GM18868 (cell line): ENCODE data around the gene METRNL.

Experiments
- ATAC-seq: cut with Tn5 transposase; IDR thresholded peaks from one replicate; pipeline ENCODE4 v1.9.1; 2021; ENCODE audit warnings: mild to moderate bottlenecking, moderate library complexity; ENCODE audit not compliant: unreplicated experiment

Gene METRNL

DNA sequence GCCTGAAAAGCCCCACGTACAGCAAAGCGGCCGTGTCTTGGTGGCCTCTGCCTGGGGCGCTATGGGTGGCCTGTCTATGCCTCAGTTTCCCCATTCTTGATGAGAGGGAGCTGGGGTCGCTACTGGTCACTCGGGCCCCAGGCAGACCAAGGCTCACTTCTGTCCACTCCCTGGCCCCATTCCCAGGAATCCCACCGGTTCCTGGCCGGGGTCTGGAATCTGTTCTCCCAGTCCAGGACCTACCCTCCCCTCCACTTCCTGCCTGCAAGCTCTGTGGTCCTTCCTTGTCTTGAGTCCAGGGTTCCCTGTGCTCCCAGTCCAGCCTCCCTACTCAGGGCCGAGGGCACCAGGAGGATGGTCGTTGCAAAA is 24.5 kb downstream of the METRNL start:
- no peak for ATAC-seq

DNA sequence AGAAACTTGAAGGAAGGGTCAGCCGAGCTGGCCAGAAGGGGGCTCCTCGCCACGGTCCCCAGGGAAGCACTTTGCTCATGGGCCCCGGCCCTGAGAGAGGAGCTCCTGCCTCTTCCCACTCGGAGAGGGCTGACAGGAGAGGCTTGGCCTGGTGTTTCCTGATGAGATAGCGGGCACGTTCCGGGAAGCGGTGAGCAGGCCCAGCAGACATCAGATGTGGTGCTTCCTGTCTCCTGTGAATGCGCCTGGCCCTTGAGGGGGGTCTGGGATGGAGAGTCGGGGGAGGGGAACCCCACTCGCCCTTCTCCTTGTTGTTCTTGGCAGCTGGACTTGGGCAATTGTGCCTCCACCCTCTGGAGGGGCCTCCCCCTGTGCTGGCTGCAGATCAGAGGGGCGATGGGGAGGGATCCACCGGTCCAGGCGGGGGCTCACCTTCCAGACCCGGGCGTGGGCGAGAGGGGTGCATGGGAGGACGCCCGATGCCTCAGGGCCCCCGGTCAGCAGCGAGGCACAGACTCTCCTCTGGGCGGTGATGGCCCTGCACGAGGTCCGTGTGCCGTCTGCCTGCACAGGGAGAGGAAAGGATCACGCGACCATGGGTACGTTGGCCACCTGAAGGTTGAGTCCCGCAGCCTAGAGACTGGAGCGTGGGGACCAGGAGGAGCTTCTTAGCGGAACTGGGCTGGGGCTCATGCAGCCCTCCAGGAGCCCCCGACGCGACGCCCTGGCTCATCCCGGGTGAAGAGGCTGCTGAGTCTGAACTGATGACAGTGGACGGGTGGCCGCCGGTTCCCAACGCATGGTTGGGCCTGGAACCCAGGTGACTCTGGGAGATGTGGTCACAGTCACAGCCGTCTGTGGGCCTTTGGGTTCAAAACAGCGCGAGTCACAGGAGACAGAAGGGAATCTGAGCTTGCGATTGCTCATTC is 25.4 kb downstream of the METRNL start:
- no peak for ATAC-seq

DNA sequence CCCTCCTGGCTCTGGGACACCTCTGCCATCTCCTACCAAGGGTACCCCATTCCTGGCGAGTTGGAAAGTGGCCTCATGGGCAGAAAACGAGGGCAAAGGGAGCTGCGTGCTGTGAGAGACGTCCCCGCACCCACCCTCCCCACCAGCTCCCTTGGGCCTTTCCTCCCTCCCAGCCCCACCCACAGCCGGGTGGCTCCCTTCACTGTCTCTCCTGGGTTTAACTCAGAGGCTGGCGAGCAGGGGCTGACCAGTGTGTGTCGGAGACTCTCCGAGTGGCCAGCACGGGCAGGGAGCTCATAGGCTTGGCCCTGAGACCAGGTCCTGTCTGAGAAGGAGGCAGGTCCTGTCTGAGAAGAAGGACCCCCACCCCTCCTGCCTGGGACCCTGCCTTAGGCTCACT is 26.1 kb downstream of the METRNL start:
- no peak for ATAC-seq

DNA sequence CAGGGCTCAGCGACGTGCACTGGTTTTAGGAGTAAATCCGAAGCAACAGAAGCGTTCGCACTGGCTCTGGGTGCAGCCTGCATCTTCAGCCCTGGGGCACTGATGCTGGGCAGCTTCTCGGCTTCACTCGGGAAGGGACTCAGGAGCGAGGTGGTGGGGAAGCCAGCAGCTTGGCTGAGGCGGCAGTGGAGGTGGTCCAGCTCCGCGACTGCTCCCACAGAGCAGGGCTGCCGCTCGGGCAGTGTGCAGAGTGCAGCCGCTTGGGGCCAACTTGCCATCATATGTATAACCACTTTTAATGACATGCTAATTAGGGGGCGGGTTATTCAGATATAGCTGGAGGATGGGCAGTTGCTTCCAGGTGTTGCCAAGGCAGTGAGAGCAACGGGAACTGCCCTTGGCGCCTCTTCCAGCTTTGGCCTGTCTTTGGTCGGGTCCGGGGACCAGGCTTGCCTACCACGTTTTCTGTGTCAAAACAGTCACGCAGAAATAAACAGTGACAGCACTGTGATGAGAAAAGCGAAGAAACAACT is 26.7 kb downstream of the METRNL start:
- ATAC-seq, result no peak

DNA sequence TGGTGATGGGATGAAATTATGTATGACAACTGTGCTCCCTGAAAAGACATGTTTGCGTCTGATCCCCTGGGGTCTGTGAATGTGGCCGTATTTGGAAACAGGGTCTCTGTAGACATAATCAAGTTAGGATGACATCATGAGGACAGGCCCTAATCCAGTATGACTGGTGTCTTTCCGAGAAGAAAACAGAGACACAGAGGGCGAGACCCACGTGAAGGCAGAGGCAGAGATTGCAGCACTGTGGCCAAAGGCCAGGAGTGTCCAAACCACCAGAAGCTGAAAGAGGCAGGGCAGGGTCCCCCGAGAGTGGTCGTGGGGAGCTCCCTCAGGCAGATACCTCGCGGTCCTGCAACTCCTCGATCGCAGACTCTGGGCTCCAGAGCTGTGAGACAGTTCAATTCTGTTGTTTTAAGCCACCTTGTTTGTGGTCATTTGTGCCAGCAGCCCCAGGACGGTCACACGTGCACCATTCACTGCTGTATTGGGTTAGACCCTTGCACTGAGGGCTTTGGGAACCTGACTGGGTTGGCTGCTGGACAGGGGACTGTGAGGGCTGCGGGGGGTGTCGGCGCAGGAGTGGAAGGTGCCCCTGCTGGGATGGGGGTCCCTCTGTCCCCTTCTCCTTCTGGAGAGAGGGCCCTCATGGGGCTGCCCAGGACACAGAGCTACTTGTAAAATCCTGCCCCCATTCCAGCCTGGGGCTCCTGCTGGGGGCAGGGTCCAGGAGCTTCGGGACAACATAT is 27.7 kb downstream of the METRNL start:
- no peak for ATAC-seq

DNA sequence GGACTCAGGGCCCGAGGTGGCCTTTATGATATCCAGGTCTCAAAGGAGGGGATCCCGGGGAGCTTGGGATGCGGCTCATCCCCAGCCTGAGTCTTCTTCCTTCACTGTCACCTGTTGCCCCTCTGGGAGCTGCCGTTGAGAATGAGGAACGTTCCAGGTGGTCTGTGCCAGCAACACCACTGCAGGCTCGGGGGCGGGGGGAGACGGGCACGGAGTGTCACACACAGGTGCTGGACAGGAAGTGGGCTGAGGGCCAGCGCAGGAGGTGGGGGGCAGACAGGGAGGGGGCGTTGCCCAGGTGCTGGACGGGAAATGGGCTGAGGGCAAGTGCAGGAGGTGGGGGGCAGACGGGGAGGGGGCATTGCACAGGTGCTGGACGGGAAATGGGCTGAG is 28.2 kb downstream of the METRNL start:
- no peak for ATAC-seq

DNA sequence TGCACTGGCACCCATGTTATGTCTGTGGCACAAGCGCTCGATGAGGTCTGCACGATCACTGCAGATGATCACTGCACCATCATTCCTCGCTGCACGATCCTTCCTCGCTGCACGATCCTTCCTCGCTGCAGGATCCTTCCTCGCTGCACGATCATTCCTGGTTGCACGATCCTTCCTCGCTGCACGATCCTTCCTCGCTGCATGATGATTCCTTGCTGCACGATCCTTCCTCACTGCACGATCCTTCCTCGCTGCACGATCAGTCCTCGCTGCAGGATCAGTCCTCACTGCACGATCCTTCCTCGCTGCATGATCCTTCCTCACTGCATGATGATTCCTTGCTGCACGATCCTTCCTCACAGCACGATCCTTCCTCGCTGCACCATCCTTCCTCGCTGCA is 29.3 kb downstream of the METRNL start:
- ATAC-seq, result no peak

DNA sequence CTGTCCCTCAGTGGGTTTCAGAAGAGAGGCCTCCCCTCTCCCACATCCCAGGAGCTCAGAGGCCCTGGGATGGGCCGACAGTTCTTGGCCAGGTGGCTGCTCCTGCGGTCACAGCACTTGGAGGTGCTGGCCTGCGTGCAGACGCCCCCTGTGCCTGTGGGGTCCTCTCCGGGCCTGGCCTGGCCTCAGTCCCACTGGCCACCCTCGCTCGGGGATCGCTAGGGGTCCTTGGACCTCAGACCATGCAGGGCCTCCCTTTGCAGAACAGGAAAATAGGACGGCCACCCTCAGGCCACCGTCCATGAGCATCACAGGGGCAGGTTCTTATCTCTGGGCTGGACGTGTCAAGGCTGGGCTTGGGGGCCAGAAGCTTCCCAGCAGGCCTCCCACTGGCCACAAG is 30.0 kb downstream of the METRNL start:
- ATAC-seq, result no peak

DNA sequence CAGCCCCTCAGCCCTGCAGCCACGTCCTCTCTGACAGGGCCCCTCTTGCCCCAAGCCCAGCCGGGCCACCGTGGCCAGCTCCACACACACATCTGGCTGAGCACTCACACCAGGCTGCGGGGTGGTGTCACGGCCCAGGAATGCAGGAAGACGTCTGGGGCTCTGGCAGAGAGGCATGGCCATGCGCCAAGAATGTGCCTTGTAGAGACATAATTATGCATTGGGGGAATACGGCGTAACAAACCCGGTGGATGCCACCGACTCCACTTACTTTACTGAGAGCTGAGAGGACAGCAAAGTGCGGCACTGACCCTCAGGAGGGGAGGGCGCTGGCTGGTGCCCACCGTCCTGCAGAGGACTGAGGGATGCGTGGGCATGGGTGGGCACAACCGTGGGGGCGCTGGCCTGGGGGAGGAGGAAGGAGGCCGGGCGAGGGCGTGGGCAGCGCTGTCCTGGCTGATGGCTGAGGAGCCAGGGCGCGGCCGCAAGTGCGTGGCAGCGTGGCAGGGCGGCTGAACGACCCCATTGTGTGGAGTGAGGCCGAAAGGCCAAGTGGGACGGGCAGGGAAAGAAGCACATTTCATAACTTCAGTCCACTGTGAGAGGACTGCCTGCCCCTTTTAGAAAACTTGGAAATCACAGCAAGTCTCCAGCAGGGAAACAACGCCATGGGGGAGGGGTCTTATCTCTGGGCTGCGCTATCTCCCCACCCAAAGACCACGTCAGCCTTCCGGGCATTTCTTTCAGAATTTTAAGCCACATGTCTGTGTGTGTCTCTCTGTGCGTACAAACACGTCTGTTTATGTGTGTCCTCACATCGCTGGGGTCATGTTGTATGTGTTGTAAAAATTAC is 30.6 kb downstream of the METRNL start:
- ATAC-seq, result no peak

DNA sequence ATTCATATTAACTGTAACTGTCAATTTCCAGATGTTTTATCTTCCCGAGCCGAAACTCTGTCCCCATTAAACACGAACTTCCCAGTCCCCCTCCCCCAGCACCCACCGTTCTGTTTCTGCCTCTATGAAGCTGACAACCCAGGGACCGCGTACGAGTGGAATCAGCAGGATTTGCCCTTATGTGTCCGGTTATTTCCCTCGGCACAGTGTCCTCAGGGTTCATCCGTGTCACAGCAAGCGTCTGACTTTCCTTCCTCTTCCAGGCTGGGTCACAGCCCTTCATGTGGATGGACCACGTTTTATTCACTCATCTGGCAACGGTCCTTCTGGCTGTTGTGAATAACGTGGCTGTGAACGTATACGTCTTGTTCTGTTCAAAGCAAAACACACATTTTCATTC is 31.3 kb downstream of the METRNL start:
- ATAC-seq, result no peak

DNA sequence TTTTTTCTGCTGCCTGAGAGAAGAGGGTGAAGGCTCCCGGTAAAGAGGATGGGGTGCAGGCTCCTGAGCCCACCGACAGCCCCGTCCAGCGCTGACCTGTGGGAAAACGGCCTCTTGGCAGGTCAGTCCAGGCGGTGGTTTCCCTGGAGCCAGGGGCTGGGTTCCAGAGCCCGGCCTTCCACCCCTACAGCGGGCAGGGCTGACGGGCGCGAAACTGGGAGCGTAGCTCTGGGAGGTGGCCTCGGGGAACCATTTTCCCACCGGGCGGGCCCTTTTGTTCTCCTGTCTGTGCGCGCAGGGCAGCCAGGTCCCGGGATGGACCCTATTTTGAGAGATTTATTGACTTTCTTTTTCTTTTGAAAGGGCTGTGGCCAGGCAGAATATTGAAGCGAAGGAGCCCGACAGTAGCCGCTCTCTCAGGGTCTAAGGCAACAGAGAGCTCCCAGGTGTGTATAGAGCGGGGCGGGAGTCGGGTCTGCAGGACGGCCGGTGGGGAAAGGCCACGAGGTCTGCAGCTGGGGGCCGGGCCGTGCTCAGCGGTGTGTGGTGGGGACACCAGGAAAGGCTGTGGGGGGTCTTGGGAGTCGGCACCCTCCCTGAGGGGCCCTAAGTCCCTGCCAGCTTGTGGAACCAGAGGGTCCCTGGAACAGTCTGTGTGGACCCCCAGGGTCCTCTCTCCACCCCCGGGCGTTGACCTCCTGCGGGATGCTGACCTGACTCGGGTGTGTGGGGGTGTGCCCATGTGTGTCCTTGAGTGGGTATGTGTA is 32.3 kb downstream of the METRNL start:
- ATAC-seq, result no peak

DNA sequence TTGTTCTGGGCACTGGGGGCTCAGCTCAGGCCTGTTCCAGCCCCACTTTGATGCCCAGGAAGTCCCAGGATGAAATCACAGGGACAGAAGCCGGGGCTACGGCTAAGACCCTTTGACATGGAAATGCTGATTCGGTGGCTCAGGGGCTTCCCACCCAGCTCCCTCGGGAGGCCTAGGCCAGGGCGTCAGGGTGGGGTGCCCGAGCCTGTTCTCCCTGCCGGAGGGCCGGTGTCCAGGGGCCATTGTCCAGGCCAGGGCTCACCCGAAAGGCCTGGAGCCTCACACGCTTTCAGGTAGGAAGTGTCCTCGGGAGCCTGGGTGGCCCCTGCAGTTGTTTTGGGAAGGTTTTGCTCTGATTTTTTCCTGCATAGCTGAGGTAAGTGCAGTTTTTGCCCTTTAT is 34.0 kb downstream of the METRNL start:
- ATAC-seq, result no peak

DNA sequence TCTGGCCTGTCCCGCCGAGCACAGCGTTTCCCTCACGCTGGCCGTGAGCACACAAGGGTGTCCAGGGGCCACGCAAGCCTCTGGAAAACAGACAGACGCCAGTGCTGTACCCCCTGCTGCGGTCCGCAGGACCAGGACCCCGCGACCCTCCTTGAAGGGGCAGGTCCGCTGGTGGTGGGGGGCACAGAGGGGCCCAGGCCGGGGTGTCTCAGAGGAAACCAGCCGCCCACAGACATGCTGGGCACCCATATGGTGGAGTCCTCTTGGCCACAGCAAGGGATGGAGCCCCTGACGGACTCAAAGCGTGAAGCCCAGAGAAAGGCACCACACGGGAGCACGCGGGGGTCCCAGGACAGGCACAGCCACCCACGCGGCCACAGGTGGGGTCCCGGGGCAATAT is 34.4 kb downstream of the METRNL start:
- no peak for ATAC-seq

DNA sequence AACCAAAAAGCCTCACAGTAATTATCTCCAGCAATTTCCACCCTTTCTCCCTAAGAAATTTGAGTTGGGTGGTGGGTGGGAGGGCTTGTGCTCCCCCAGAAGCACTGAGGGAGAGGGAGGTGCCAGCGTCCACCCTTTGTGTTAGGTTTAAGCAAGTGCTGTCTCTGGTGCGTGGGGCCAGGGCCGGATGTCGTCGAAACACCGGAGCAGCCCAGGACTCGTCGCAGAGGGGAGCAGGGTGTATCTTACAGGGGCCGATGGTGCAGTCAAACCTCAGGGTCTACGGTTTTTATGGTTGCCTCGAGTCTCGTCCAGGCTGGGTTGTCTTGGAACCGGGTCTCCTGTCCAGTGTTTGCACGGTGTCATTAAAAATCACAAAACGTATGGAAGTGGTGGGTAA is 35.3 kb downstream of the METRNL start:
- no peak for ATAC-seq

DNA sequence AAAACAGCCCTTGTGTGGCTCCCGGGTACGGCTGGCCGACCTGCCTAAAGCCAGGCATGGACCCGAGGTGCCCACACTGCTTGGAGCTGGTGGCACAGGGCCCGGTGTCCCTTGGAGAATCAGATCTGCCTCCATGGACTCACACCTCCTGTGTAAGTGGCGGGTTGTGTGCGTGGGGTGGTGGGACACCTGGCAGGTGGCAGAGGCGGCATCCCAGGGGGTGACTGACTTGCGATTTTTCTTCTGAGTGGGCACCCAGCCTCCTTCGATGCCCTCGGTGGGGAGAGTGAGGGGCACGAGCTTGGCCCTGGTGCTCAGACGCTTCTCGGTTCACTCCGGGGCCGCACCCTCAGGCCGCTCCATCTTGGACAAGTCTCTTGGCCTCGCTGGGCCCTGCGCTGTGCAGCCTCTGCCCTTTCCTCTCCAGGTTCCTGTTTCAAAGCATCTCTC is 35.8 kb downstream of the METRNL start:
- ATAC-seq, result no peak

DNA sequence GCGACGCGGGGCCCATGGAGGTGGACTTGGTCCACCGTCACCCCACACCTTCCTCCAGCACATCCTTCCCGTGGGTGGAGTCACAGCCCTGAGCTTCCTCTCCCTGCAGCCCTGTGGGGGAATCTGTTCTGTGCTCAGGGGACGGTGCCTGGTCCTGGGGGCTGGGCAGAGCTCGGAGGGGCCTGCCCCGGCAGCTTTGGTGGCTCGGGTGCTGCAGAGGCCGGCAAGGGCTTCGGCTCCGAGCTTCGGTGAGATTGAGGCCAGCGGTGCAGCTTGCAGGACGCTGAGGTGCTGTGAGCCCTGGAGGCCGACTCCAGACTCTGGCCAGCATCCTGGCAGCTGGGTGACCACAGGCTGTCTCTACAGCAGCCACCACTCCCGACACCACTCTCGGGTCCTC is 36.4 kb downstream of the METRNL start:
- no peak for ATAC-seq

DNA sequence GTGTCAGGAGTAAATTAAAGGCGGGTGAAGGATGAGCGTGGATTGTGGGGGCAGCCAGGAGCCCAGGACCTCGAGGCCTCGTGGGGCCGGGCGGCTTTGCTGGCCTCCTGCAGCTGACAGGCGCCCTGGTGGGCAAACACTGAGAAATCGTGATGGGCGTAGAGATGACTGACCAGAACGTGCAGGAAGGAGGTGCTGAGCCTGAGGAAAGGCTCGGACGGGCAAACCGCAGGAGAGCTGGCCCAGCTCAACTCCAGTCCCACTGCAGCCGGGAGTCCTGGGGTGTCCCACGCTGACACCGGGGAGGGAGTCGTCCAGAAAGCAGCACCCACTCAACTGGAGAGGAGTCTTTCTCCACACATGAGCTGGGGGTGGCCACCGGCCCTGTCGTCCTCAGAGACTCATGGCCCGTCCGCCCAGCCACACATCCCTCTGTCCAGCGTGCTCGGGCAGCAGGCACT is 36.9 kb downstream of the METRNL start:
- ATAC-seq, result no peak

DNA sequence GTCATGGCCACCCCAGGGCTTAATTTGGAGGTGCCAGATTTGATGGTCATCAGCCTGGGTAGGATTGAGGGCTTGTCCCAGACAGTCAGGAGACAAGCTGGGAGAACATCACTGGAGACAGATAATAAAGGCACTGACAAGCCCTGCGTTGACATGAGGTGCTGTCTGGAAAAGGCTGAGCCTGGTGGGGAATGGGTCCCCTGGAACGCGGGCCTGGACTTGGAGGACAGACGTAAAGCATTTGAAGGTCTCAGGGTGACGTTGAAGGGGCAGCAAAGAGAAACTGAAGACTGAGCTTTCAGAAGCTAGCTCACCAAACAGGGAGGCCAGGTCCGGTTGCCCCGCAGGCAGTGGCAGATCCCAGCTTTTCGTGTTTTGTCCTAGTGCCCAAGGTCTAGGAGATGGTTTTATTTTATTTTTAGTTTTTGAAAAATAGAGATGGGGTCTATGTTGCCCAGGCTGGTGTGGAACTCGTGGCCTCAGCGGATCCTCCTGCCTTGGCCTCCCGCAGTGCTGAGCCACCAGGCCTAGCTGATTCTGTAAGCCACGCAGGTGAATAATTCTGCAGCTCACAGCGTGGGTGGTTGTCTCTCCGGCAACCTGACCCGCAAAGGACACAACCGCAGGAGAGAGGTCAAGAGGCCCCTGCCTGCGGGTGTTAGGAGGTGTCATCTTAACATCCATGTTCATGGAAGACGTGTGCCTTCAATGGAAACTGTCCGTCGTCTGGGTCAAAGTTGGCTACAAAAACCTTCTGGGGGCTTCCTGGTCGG is 37.6 kb downstream of the METRNL start:
- no peak for ATAC-seq

DNA sequence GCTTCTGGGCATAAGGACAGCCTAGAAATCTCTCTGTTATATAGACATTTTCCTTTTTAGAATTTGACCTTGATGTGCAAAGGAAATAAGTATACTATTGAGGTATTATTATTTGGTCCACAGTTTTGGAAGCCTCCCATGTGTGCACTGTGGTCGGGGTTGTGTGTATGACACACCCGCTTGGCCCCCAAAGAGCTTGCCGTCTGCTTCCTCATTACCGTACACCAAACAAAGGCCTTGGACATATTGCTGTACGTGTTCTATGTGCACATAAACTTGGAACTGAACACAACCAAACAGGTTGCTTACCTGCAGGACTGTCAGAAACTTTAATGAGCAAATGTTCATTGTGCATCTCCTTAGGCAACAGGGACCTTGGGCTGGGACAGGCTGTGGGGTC is 38.2 kb downstream of the METRNL start:
- ATAC-seq, result no peak
